Endothelial cell of umbilical vein (primary cell): ENCODE measurements around the gene CCNK. TPM values are rescaled to one million over a fixed set of nuclear protein-coding genes. Genes with fewer than 3 reads are reported as not detected.

Source experiments
- BruUV-seq: library from RNA; stranded (reverse); fragments of 400-500 nt; replicated peaks from 2 replicates; lab custom pipeline; 2021; lab: Mats Ljungman, UMichigan
- CTCF ChIA-PET: fragments of 300-600, 350-600 bp; sonication (Branson Sonifier 250); formaldehyde crosslinking; loops from one replicate; lab custom pipeline; 2021; ENCODE audit warnings: antibody characterized with exemption, inconsistent platforms; lab: Charles Lee
- POLR2A ChIA-PET: fragments of 300-600, 350-600 bp; sonication (Branson Sonifier 250); formaldehyde crosslinking; loops from one replicate; lab custom pipeline; 2021; ENCODE audit warnings: antibody characterized with exemption, inconsistent platforms; lab: Charles Lee
- DNase-seq: peaks from one replicate; pipeline ENCODE4 v3.0.0-alpha.2; 2011; ENCODE audit warnings: low read depth, low spot score
- FAIRE-seq: peaks from 2 replicates; lab custom pipeline; 2011; peaks lifted over from hg19 to GRCh38; lab: Jason Lieb, UNC
- H2AFZ ChIP-seq: 2 replicates; pipeline ENCODE4 v1.6.0; 2012; ENCODE audit warnings: low read depth, low read length, control low read depth, inconsistent platforms
- H3K27ac ChIP-seq: 2 replicates; pipeline ENCODE4 v1.5.1; 2011; ENCODE audit warnings: low read depth, mild to moderate bottlenecking, control low read depth, low read length, moderate library complexity; ENCODE audit not compliant: insufficient read depth
- H3K27me3 ChIP-seq, 2 experiments: 2 replicates each; pipeline versions ENCODE4 v1.6.0 to v1.6.1; 2011; ENCODE audit warnings: low read length in 2 of 2, mixed read lengths in 1 of 2; ENCODE audit not compliant: control insufficient read depth in 2 of 2, insufficient read depth in 2 of 2
- H3K36me3 ChIP-seq, 2 experiments: 2 replicates in 1 of 2; 3 replicates in 1 of 2; pipeline ENCODE4 v1.5.1; 2011; ENCODE audit warnings: low read length in 2 of 2, mild to moderate bottlenecking in 1 of 2, moderate library complexity in 1 of 2; ENCODE audit not compliant: control insufficient read depth in 2 of 2, insufficient read depth in 2 of 2; ENCODE audit errors: extremely low read depth in 1 of 2
- H3K4me1 ChIP-seq: 3 replicates; pipeline ENCODE4 v1.5.1; 2011; ENCODE audit warnings: mild to moderate bottlenecking, low read length; ENCODE audit not compliant: control insufficient read depth, insufficient read depth; ENCODE audit errors: extremely low read depth
- H3K4me2 ChIP-seq: 2 replicates; pipeline ENCODE4 v1.6.1; 2011; ENCODE audit warnings: low read length, control low read depth, mixed read lengths; ENCODE audit not compliant: insufficient read depth
- H3K4me3 ChIP-seq, 3 experiments: fragments of 200-600 bp in 1 of 3; sonication (generic), shearing (Covaris generic) in 1 of 3; replicated peaks in 1 of 3; 2 replicates each; pipeline ENCODE4 v1.5.1; 2011 to 2016; ENCODE audit warnings: control low read depth in 3 of 3, low read length in 3 of 3, mild to moderate bottlenecking in 2 of 3, inconsistent platforms in 1 of 3, low read depth in 1 of 3, moderate library complexity in 1 of 3; ENCODE audit not compliant: insufficient read depth in 1 of 3
- H3K79me2 ChIP-seq: 2 replicates; pipeline ENCODE4 v1.6.0; 2012; ENCODE audit warnings: low read length, inconsistent platforms; ENCODE audit not compliant: control insufficient read depth, insufficient read depth
- H3K9ac ChIP-seq: replicated peaks from 2 replicates; pipeline ENCODE3; 2011; ENCODE audit warnings: low read length, control low read depth; ENCODE audit not compliant: insufficient read depth; ENCODE audit errors: extremely low read depth
- H3K9me1 ChIP-seq: replicated peaks from 3 replicates; pipeline ENCODE4 v1.6.0; 2011; ENCODE audit warnings: mild to moderate bottlenecking, low read length; ENCODE audit not compliant: control insufficient read depth, insufficient read depth; ENCODE audit errors: extremely low read depth
- H3K9me3 ChIP-seq: replicated peaks from 2 replicates; pipeline ENCODE4 v1.5.1; 2012; ENCODE audit warnings: low read length, inconsistent platforms; ENCODE audit not compliant: control insufficient read depth, insufficient read depth
- H4K20me1 ChIP-seq: replicated peaks from 2 replicates; pipeline ENCODE3; 2011; ENCODE audit warnings: mild to moderate bottlenecking, low read length; ENCODE audit not compliant: control insufficient read depth, insufficient read depth; ENCODE audit errors: extremely low read depth
- EZH2 ChIP-seq: IDR thresholded peaks from 2 replicates; pipeline ENCODE4 v1.6.1; 2012; ENCODE audit warnings: borderline replicate concordance, low read depth, mild to moderate bottlenecking, moderate library complexity, low read length, inconsistent platforms; ENCODE audit not compliant: severe bottlenecking
- FOS ChIP-seq: IDR thresholded peaks from 2 replicates; pipeline ENCODE4 v1.6.1; 2011; ENCODE audit warnings: mild to moderate bottlenecking, low read length, moderate library complexity, borderline replicate concordance; ENCODE audit not compliant: insufficient read depth
- GATA2 ChIP-seq: IDR thresholded peaks from 2 replicates; pipeline ENCODE4 v1.7.0; 2011; ENCODE audit warnings: low read depth, mild to moderate bottlenecking, moderate library complexity, mixed read lengths, low read length; ENCODE audit not compliant: insufficient read length, insufficient read depth
- JUN ChIP-seq: IDR thresholded peaks from 2 replicates; pipeline ENCODE4 v1.6.1; 2011; ENCODE audit warnings: borderline replicate concordance, low read depth; ENCODE audit not compliant: insufficient read length, insufficient read depth
- MYC ChIP-seq: IDR thresholded peaks from one replicate; pipeline ENCODE4 v1.6.1; 2011; ENCODE audit warnings: mild to moderate bottlenecking, low read depth, low read length
- dilution Hi-C: fragments of 300-500 bp; cut with MboI; formaldehyde crosslinking; loops from one replicate; pipeline ENCODE4 v1.15.0; 2019; ENCODE audit warnings: low sequenced_read_pairs; ENCODE audit not compliant: extremely low pct_ligation_motif_present
- intact Hi-C: fragments of 100-400 bp; cut with micrococcal nuclease; formaldehyde crosslinking; loops from one replicate; pipeline ENCODE4 v1.10.0; 2022
- polyA plus RNA-seq, 4 experiments: library from polyadenylated mRNA; depleted of rRNA in 3 of 4; stranded (reverse) in 3 of 4; unstranded in 1 of 4; fragments of >200 nt; gene quantifications; 2 replicates each; pipeline versions ENCODE4 v1.2.1 to v1.2.3, GENCODE V29; 2011 to 2012; ENCODE audit warnings: missing spikeins in 1 of 4
- total RNA-seq: library from RNA; stranded (reverse); gene quantifications from 2 replicates; pipeline ENCODE4 v1.2.3, GENCODE V29; 2021
- TF ChIP-seq, protein P1 (sequence below): IDR thresholded peaks from 2 replicates; pipeline ENCODE4 v1.6.1; 2011; ENCODE audit not compliant: insufficient read depth, insufficient read length
- TF ChIP-seq, protein P2 (sequence below), 2 donors: IDR thresholded peaks; 1 replicate in 1 of 2; 2 replicates in 1 of 2; pipeline ENCODE4 v1.5.1; 2011; ENCODE audit warnings: low read length in 2 of 2, mild to moderate bottlenecking in 2 of 2, moderate library complexity in 2 of 2, control low read depth in 1 of 2, inconsistent platforms in 1 of 2, low read depth in 1 of 2; ENCODE audit not compliant: insufficient read depth in 1 of 2; ENCODE audit errors: extremely low read depth in 1 of 2

Gene CCNK
- total and polyA plus RNA-seq, 2 donors (not counting 3 experiments of a cell fraction or from before 2014, with no cell fraction given) = 11.9 to 59.3 TPM

DNA sequence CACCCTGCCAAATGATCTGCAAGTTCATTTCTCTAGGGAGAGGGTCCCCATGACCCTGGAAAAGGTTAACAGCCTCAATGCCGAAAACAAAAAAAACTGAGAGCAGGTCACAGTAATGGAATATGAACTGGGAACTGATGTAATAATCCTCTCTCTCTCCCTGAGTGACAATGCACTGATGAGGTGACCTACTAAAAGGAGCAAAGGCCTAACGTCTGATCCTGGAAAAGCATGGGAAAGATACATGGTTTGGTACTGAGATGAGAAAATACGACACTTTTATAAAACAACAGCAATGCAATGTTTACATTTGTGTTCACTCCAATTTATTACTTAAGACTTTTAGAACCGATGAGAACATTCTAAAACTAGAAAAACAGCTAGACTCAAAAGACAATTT is 28.2 kb upstream of the CCNK start:
- FAIRE-seq = no peak
- Histone ChIP-seq H3K4me3 (no peak overlapping the region), H3K79me2 (peaks cover 3% of the 10 kb centered on the region), H3K27me3 (no peaks in the 10 kb centered on the region), H3K27ac (no peak overlapping the region), H3K4me2 (no peak overlapping the region), H2AFZ (no peak overlapping the region), H3K9me3 (no peaks in the 10 kb centered on the region), H3K9ac (no peak overlapping the region), H3K4me1 (peaks cover 4% of the 10 kb centered on the region), H3K9me1 (no peaks in the 10 kb centered on the region), H3K36me3 (peaks cover 8 to 10% of the 10 kb centered on the region in 2 experiments), H4K20me1 (no peaks in the 10 kb centered on the region)
- intact Hi-C loops (no loop called here), dilution Hi-C loops (no loop called here)
- no TSS peak for BruUV-seq
- CTCF ChIA-PET = interaction anchor here (1.0 kb wide), 1 partner anchor 15 kb away, joined by 3 read pairs; no protein-coding TSS in a partner anchor
- TF ChIP-seq GATA2 (no peak), FOS (no peak), JUN (no peak), EZH2 (no peak)
- TF ChIP-seq, protein P1, sequence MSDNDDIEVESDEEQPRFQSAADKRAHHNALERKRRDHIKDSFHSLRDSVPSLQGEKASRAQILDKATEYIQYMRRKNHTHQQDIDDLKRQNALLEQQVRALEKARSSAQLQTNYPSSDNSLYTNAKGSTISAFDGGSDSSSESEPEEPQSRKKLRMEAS = no peak
- POLR2A ChIA-PET = no interaction called here
- no peak for DNase-seq

DNA sequence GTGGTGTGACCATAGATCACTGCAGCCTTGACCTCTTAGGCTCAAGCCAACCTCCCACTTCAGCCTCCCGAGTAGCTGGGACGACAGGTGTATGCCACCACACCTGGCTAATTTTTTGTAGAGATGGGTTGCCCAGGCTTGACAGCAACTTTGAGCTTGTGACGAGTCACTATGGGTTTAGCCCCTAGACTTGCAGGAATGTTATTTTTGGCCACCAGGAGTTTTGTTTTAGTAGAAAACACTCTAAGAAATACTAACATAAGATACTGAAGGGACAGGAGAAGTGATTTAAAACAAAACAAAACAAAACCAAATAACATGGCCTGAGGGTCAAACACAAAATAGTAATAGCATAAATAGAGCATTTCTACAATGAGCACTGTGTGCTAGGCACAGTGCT is 27.0 kb upstream of the CCNK start:
- no peak overlapping the region for H3K27ac ChIP-seq
- FAIRE-seq = no peak
- TF ChIP-seq, protein P2, sequence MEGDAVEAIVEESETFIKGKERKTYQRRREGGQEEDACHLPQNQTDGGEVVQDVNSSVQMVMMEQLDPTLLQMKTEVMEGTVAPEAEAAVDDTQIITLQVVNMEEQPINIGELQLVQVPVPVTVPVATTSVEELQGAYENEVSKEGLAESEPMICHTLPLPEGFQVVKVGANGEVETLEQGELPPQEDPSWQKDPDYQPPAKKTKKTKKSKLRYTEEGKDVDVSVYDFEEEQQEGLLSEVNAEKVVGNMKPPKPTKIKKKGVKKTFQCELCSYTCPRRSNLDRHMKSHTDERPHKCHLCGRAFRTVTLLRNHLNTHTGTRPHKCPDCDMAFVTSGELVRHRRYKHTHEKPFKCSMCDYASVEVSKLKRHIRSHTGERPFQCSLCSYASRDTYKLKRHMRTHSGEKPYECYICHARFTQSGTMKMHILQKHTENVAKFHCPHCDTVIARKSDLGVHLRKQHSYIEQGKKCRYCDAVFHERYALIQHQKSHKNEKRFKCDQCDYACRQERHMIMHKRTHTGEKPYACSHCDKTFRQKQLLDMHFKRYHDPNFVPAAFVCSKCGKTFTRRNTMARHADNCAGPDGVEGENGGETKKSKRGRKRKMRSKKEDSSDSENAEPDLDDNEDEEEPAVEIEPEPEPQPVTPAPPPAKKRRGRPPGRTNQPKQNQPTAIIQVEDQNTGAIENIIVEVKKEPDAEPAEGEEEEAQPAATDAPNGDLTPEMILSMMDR (IDR thresholded peaks at IDR 0.05; ENCODE audit: extremely low read depth in 1 of 2, insufficient read depth in 1 of 2, low read depth in 1 of 2, low read length in 2 of 2) = no peak
- TF ChIP-seq GATA2 (no peak), MYC (no peak)
- TF ChIP-seq, protein P1 = no peak
- no peaks in the 10 kb centered on the region for H3K9me3 ChIP-seq
- no peaks in the 10 kb centered on the region for H4K20me1 ChIP-seq
- no peak overlapping the region for H3K4me2 ChIP-seq
- H3K36me3 ChIP-seq = peaks cover 7 to 13% of the 10 kb centered on the region in 2 experiments
- H3K9ac ChIP-seq = no peak overlapping the region
- DNase-seq = no peak
- no peak overlapping the region for H2AFZ ChIP-seq
- dilution Hi-C loops = no loop called here
- H3K4me3 ChIP-seq = no peak overlapping the region
- CTCF ChIA-PET = interaction anchor here (0.6 to 1.4 kb wide), 3 partner anchors 9 to 65 kb away, joined by 3 to 5 read pairs (median 3); no protein-coding TSS in a partner anchor
- peaks cover 2% of the 10 kb centered on the region for H3K79me2 ChIP-seq
- H3K27me3 ChIP-seq = no peaks in the 10 kb centered on the region
- peaks cover 4% of the 10 kb centered on the region for H3K4me1 ChIP-seq
- BruUV-seq = no TSS peak
- POLR2A ChIA-PET = no interaction called here
- intact Hi-C loops = no loop called here
- no peaks in the 10 kb centered on the region for H3K9me1 ChIP-seq
